NK-92 treated with Interleukin-12 subunit alpha and Interleukin-12 subunit beta, amount 100 ng/mL, for 24 hours (cell line): ENCODE data around the gene CCDC93.

ENCODE experiments used
- DNase-seq: peaks from one replicate; lab custom pipeline; 2025; lab: John Stamatoyannopoulos, UW

Gene CCDC93

GRCh38 chr2:117985092-117985491, 28.8 kb downstream of the CCDC93 start:
- DNase-seq = no peak

- DNase-seq = no peak
These were observed 29.7 kb downstream of the CCDC93 start for GRCh38 chr2:117984208-117984607.

- DNase-seq = no peak
These were observed 30.8 kb downstream of the CCDC93 start for GRCh38 chr2:117983040-117983439.

GRCh38 chr2:117982376-117983033, 31.4 kb downstream of the CCDC93 start:
- DNase-seq = no peak

- no peak for DNase-seq
These were observed 32.1 kb downstream of the CCDC93 start for GRCh38 chr2:117981810-117982209.

GRCh38 chr2:117980783-117981676, 32.8 kb downstream of the CCDC93 start:
- no peak for DNase-seq

- no peak for DNase-seq
These were observed 33.8 kb downstream of the CCDC93 start for GRCh38 chr2:117979911-117980701.

- DNase-seq = no peak
These were observed 36.2 kb downstream of the CCDC93 start for GRCh38 chr2:117977696-117978095.

GRCh38 chr2:117976581-117976980, 37.3 kb downstream of the CCDC93 start:
- no peak for DNase-seq

GRCh38 chr2:117973498-117974082, 40.3 kb downstream of the CCDC93 start:
- no peak for DNase-seq

- no peak for DNase-seq
These were observed 41.3 kb downstream of the CCDC93 start for GRCh38 chr2:117972476-117973123.

GRCh38 chr2:117968722-117969121, 45.1 kb downstream of the CCDC93 start:
- DNase-seq = no peak

GRCh38 chr2:117967977-117968718, 45.7 kb downstream of the CCDC93 start:
- DNase-seq = no peak

GRCh38 chr2:117963446-117963845, 50.4 kb downstream of the CCDC93 start:
- DNase-seq = no peak

- no peak for DNase-seq
These were observed 52.7 kb downstream of the CCDC93 start for GRCh38 chr2:117961201-117961600.

GRCh38 chr2:117960231-117960630, 53.6 kb downstream of the CCDC93 start:
- DNase-seq = no peak

- DNase-seq = no peak
These were observed 55.7 kb downstream of the CCDC93 start for GRCh38 chr2:117958186-117958585.

- DNase-seq = no peak
These were observed 56.3 kb downstream of the CCDC93 start for GRCh38 chr2:117957616-117958015.

- no peak for DNase-seq
These were observed 57.7 kb downstream of the CCDC93 start for GRCh38 chr2:117956036-117956796.

GRCh38 chr2:117953231-117953630, 60.6 kb downstream of the CCDC93 start:
- DNase-seq = no peak
